PFSK-1 (cell line): ENCODE data around the gene TLR9.

Experiments used
- POLR2AphosphoS5 ChIP-seq: IDR thresholded peaks from 2 replicates; pipeline ENCODE4 v1.6.1; 2012; ENCODE audit warnings: low read depth, mild to moderate bottlenecking, control low read depth, low read length, moderate library complexity
- SIN3A ChIP-seq: IDR thresholded peaks from 2 replicates; pipeline ENCODE4 v1.6.1; 2012; ENCODE audit warnings: mild to moderate bottlenecking, low read length, moderate library complexity, borderline replicate concordance; ENCODE audit not compliant: insufficient read depth

DNA sequence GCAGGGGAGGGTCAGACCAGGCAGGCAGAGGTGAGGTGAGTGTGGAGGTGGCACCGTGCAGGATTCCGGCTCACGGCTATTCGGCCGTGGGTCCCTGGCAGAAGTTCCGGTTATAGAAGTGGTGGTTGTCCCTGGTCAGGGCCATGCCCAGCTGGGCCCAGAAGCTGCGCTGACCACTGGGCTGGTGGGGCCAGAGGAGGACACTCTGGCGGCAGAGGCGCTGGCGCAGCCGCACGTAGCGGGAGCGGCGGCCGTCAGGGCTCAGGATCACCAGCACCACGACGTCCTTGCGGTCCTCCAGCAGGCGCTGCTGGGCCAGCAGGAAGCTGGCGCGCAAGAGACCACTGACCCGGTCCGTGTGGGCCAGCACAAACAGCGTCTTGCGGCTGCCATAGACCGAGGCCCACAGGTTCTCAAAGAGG lies 4.3 kb downstream of the TLR9 start:
- TF ChIP-seq POLR2AphosphoS5: no peak
- TF ChIP-seq SIN3A: no peak
